ENCODE data around the gene SNRPB2.

Gene SNRPB2

DNA sequence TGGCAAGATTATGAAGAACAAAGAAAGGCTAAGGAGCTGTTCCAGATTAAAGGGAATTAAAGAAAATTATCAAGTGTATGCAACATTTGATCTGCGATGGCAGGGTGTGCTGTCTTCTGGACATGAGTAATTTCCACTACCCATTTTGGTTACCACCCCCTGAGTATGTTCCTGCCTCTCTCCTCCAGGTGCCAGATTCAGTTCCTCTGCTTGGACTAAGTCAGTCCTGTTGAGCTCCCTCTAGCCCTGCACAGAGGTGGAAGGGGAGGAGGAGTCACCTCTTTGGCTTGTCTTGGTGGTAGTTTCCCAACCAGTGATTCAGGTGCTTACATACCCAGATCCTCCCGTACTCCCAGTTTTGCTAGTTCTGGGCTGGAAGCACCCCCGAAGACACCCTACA, 22.2 kb upstream of the SNRPB2 start:
- no peak for DNase-seq
- peaks cover 37% of the 10 kb centered on the region for H3K9me3 Mint-ChIP-seq
- H3K27ac Mint-ChIP-seq = no peak overlapping the region
- peaks cover 12% of the 10 kb centered on the region for H3K36me3 Mint-ChIP-seq (ENCODE audit: low read depth)
- TF ChIP-seq, protein P1, sequence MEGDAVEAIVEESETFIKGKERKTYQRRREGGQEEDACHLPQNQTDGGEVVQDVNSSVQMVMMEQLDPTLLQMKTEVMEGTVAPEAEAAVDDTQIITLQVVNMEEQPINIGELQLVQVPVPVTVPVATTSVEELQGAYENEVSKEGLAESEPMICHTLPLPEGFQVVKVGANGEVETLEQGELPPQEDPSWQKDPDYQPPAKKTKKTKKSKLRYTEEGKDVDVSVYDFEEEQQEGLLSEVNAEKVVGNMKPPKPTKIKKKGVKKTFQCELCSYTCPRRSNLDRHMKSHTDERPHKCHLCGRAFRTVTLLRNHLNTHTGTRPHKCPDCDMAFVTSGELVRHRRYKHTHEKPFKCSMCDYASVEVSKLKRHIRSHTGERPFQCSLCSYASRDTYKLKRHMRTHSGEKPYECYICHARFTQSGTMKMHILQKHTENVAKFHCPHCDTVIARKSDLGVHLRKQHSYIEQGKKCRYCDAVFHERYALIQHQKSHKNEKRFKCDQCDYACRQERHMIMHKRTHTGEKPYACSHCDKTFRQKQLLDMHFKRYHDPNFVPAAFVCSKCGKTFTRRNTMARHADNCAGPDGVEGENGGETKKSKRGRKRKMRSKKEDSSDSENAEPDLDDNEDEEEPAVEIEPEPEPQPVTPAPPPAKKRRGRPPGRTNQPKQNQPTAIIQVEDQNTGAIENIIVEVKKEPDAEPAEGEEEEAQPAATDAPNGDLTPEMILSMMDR (IDR thresholded peaks at IDR 0.05) = no peak
- no peak overlapping the region for H3K4me3 Mint-ChIP-seq
- H3K4me1 Mint-ChIP-seq = peaks cover 7% of the 10 kb centered on the region
- peaks cover 3% of the 10 kb centered on the region for H3K27me3 Mint-ChIP-seq (ENCODE audit: low read depth, poor library complexity)

DNA sequence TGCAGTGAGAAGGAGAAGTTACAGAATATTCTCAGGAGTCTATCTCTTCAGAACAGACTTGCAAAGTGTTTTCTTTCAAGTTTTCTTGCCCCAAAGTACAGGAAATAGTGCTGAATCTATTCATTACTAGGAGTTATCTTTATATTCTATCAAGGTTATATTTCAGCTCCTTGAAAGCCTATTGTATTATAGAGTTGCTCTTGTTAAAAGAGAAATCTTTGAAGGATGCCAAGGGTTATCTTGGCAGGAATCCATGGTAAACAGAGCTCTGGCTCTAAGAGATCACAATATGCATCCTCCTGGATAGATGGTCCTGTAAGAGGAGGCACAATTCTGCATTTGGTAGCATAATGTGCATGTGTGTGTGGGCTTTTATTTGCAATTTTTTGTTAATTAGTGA, 21.2 kb upstream of the SNRPB2 start:
- Mint-ChIP-seq H3K27ac (no peak overlapping the region), H3K9me3 (peaks cover 37% of the 10 kb centered on the region), H3K4me1 (peaks cover 8% of the 10 kb centered on the region), H3K4me3 (no peak overlapping the region), H3K27me3 (ENCODE audit: low read depth, poor library complexity) (peaks cover 3% of the 10 kb centered on the region), H3K36me3 (ENCODE audit: low read depth) (peaks cover 12% of the 10 kb centered on the region)
- TF ChIP-seq, protein P1 (IDR thresholded peaks at IDR 0.05) = no peak
- DNase-seq = no peak

DNA sequence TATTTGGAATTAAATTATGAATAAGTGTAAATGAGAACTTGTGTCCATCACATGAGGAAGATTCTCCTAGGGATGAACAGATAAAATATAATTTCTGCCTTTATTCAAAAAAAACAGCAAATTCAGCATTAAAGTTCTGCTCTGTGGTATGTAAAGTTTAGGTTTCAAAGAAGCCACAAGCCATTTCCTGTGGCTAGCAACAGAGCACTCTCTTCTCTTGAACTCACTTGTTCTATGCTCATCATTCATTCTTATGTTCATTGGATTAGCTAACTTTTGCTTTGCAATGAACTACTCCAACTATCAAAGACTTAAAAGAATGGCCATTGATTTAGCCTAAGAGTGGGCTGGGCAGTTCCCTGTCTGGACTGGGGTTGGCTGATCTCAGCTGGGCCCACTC, 20.8 kb upstream of the SNRPB2 start:
- Mint-ChIP-seq H3K27ac (no peak overlapping the region), H3K27me3 (ENCODE audit: low read depth, poor library complexity) (peaks cover 3% of the 10 kb centered on the region), H3K4me3 (no peak overlapping the region), H3K36me3 (ENCODE audit: low read depth) (peaks cover 12% of the 10 kb centered on the region), H3K9me3 (peaks cover 37% of the 10 kb centered on the region), H3K4me1 (peaks cover 8% of the 10 kb centered on the region)
- TF ChIP-seq, protein P1 (IDR thresholded peaks at IDR 0.05) = no peak
- DNase-seq = no peak

DNA sequence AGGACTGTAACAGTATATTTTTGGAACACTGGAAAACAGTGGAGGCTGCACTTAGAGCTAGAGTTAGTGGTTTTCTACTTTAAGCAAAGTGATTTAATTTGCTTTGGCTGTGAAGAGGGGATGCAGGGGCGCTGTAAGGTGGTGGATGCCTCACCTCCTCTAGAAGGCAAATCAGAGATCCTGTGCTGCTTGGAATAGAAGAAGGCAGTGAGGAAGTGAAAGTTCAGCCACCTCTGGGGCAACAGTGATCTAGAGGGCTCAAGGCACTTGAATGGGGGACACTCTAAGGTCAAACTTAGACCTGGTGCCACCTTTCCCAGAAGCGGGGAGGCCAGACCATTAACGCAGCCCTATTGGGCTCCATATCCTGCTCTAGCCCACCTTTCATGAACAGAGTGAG, 19.0 kb upstream of the SNRPB2 start:
- Mint-ChIP-seq H3K4me3 (no peak overlapping the region), H3K27ac (no peak overlapping the region), H3K27me3 (ENCODE audit: low read depth, poor library complexity) (peaks cover 3% of the 10 kb centered on the region), H3K36me3 (ENCODE audit: low read depth) (peaks cover 8% of the 10 kb centered on the region), H3K9me3 (peaks cover 26% of the 10 kb centered on the region), H3K4me1 (peaks cover 8% of the 10 kb centered on the region)
- TF ChIP-seq, protein P1 (IDR thresholded peaks at IDR 0.05) = no peak
- no peak for DNase-seq

DNA sequence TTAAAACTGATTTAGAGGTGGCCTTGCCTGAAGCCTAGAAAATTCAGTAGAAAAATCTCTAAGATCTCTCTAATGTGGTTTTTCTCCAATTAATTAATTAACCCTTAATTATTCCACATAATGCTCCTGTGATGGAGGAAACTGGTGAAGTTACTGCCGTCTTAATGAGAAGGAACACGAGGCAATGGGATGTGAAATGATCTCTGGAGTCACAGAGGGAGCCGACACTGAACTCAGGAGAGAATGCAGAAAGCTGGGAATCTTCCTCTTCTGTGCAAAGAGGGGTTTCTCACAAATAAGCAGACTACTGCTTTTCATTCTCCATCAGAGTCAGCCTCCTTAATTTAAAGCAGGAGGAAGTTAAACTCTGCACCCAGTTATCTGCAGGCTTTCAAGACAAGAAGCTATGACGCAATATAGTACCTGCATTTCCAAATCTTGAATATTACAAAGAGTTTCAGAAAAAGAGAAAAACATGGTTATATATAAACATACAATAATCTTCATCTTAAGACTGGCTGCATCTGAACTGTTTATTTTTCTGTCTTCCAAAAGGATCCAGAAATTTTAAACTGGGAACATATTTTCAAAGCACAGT, 18.1 kb upstream of the SNRPB2 start:
- DNase-seq = no peak
- Mint-ChIP-seq H3K9me3 (peaks cover 16% of the 10 kb centered on the region), H3K27ac (no peak overlapping the region), H3K36me3 (ENCODE audit: low read depth) (peaks cover 3% of the 10 kb centered on the region), H3K4me3 (no peak overlapping the region), H3K4me1 (peaks cover 8% of the 10 kb centered on the region), H3K27me3 (ENCODE audit: low read depth, poor library complexity) (peaks cover 6% of the 10 kb centered on the region)
- TF ChIP-seq, protein P1 (IDR thresholded peaks at IDR 0.05) = no peak

DNA sequence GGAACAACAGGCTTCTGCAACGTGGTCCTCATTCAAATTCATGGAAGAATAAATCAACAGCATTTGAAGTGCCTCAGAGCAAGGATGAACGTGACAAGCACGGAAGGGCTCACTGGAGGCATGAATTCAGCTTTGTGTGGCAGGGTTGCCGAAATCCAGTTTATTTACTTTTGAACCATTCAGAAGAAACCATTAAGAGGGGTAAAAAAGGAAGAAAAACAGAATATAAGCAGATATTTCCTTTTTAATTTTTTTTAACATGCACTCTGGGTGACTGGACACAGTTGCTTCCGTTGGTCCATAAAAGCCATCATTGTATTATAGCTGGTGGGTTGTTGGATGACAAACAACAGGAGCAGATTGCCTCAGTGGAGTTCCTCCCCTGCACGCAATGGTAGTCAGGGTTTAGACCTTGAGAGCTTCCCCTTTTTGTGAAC, 17.3 kb upstream of the SNRPB2 start:
- DNase-seq = no peak
- Mint-ChIP-seq H3K27ac (no peak overlapping the region), H3K4me1 (peaks cover 8% of the 10 kb centered on the region), H3K9me3 (peaks cover 10% of the 10 kb centered on the region), H3K4me3 (no peak overlapping the region), H3K36me3 (ENCODE audit: low read depth) (no peaks in the 10 kb centered on the region), H3K27me3 (ENCODE audit: low read depth, poor library complexity) (peaks cover 6% of the 10 kb centered on the region)
- TF ChIP-seq, protein P1 (IDR thresholded peaks at IDR 0.05) = no peak

Data from nephron progenitor cell (in vitro differentiated cells).